NCI-H526 treated with DMSO at 0.1 percent for 48 hours (cell line): ENCODE data around the gene FOXO1.

ENCODE experiments used
- DNase-seq: peaks from one replicate; lab custom pipeline; 2025; lab: John Stamatoyannopoulos, UW

The FOXO1 gene

GRCh38 chr13:40604135-40604534, 62.3 kb downstream of the FOXO1 start:
- DNase-seq: no peak

GRCh38 chr13:40600149-40600751, 66.2 kb downstream of the FOXO1 start:
- DNase-seq: no peak

- DNase-seq: no peak
These were observed 66.7 kb downstream of the FOXO1 start for GRCh38 chr13:40599747-40600146.

- no peak for DNase-seq
These were observed 67.3 kb downstream of the FOXO1 start for GRCh38 chr13:40599124-40599523.

- no peak for DNase-seq
These were observed 67.9 kb downstream of the FOXO1 start for GRCh38 chr13:40598569-40598968.

- no peak for DNase-seq
These were observed 68.6 kb downstream of the FOXO1 start for GRCh38 chr13:40597735-40598365.

- no peak for DNase-seq
These were observed 70.0 kb downstream of the FOXO1 start for GRCh38 chr13:40596484-40596883.

- DNase-seq: no peak
These were observed 70.7 kb downstream of the FOXO1 start for GRCh38 chr13:40595693-40596092.

GRCh38 chr13:40592035-40592434, 74.4 kb downstream of the FOXO1 start:
- no peak for DNase-seq

- no peak for DNase-seq
These were observed 75.3 kb downstream of the FOXO1 start for GRCh38 chr13:40591091-40591490.

- no peak for DNase-seq
These were observed 76.2 kb downstream of the FOXO1 start for GRCh38 chr13:40590112-40590862.

GRCh38 chr13:40589285-40590109, 76.9 kb downstream of the FOXO1 start:
- DNase-seq: peak; percentile 29

GRCh38 chr13:40588101-40588500, 78.3 kb downstream of the FOXO1 start:
- no peak for DNase-seq

- DNase-seq: no peak
These were observed 79.4 kb downstream of the FOXO1 start for GRCh38 chr13:40586886-40587565.

- DNase-seq: no peak
These were observed 80.5 kb downstream of the FOXO1 start for GRCh38 chr13:40585911-40586471.

GRCh38 chr13:40583738-40584137, 82.7 kb downstream of the FOXO1 start:
- DNase-seq: no peak

- no peak for DNase-seq
These were observed 83.9 kb downstream of the FOXO1 start for GRCh38 chr13:40582531-40582930.

- DNase-seq: no peak
These were observed 85.2 kb downstream of the FOXO1 start for GRCh38 chr13:40581277-40581579.

- no peak for DNase-seq
These were observed 85.7 kb downstream of the FOXO1 start for GRCh38 chr13:40580566-40581276.

- no peak for DNase-seq
These were observed 86.9 kb downstream of the FOXO1 start for GRCh38 chr13:40579535-40579934.

- no peak for DNase-seq
These were observed 88.4 kb downstream of the FOXO1 start for GRCh38 chr13:40578055-40578454.
